ENCODE measurements around the gene HDDC2. TPM values are rescaled to one million over a fixed set of nuclear protein-coding genes. Genes with fewer than 3 reads are reported as not detected.

Gene HDDC2
- total RNA-seq, 1 donor from 2014 or later, result 49.4 TPM

- Mint-ChIP-seq H3K4me3 (ENCODE audit: low read depth) (no peak overlapping the region), H3K9me3 (ENCODE audit: low read depth) (no peaks in the 10 kb centered on the region), H3K36me3 (ENCODE audit: insufficient read depth) (peaks cover 7% of the 10 kb centered on the region), H3K4me1 (ENCODE audit: low read depth) (no peaks in the 10 kb centered on the region), H3K27me3 (no peaks in the 10 kb centered on the region), H3K27ac (no peak overlapping the region)
- no peak for DNase-seq (ENCODE audit: low spot score, unreplicated experiment)
- TF ChIP-seq, protein P1, sequence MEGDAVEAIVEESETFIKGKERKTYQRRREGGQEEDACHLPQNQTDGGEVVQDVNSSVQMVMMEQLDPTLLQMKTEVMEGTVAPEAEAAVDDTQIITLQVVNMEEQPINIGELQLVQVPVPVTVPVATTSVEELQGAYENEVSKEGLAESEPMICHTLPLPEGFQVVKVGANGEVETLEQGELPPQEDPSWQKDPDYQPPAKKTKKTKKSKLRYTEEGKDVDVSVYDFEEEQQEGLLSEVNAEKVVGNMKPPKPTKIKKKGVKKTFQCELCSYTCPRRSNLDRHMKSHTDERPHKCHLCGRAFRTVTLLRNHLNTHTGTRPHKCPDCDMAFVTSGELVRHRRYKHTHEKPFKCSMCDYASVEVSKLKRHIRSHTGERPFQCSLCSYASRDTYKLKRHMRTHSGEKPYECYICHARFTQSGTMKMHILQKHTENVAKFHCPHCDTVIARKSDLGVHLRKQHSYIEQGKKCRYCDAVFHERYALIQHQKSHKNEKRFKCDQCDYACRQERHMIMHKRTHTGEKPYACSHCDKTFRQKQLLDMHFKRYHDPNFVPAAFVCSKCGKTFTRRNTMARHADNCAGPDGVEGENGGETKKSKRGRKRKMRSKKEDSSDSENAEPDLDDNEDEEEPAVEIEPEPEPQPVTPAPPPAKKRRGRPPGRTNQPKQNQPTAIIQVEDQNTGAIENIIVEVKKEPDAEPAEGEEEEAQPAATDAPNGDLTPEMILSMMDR (IDR thresholded peaks at IDR 0.05; ENCODE audit: unreplicated experiment), result no peak
These were observed 28.5 kb downstream of the HDDC2 start for GRCh38 chr6:125273251-125273650.

GRCh38 chr6:125271486-125272159, 30.1 kb downstream of the HDDC2 start:
- H3K27ac Mint-ChIP-seq, result no peak overlapping the region
- H3K36me3 Mint-ChIP-seq (ENCODE audit: insufficient read depth), result peaks cover 6% of the 10 kb centered on the region
- DNase-seq (ENCODE audit: low spot score, unreplicated experiment), result no peak
- no peaks in the 10 kb centered on the region for H3K27me3 Mint-ChIP-seq
- no peaks in the 10 kb centered on the region for H3K4me1 Mint-ChIP-seq (ENCODE audit: low read depth)
- TF ChIP-seq, protein P1 (IDR thresholded peaks at IDR 0.05; ENCODE audit: unreplicated experiment), result no peak
- H3K9me3 Mint-ChIP-seq (ENCODE audit: low read depth), result no peaks in the 10 kb centered on the region
- no peak overlapping the region for H3K4me3 Mint-ChIP-seq (ENCODE audit: low read depth)

- DNase-seq (ENCODE audit: low spot score, unreplicated experiment), result no peak
- TF ChIP-seq, protein P1 (IDR thresholded peaks at IDR 0.05; ENCODE audit: unreplicated experiment), result no peak
- peaks cover 4% of the 10 kb centered on the region for H3K36me3 Mint-ChIP-seq (ENCODE audit: insufficient read depth)
- no peaks in the 10 kb centered on the region for H3K27me3 Mint-ChIP-seq
- H3K27ac Mint-ChIP-seq, result no peak overlapping the region
- no peaks in the 10 kb centered on the region for H3K9me3 Mint-ChIP-seq (ENCODE audit: low read depth)
- H3K4me1 Mint-ChIP-seq (ENCODE audit: low read depth), result no peaks in the 10 kb centered on the region
- H3K4me3 Mint-ChIP-seq (ENCODE audit: low read depth), result no peak overlapping the region
These were observed 31.4 kb downstream of the HDDC2 start for GRCh38 chr6:125270380-125270779.

DNA sequence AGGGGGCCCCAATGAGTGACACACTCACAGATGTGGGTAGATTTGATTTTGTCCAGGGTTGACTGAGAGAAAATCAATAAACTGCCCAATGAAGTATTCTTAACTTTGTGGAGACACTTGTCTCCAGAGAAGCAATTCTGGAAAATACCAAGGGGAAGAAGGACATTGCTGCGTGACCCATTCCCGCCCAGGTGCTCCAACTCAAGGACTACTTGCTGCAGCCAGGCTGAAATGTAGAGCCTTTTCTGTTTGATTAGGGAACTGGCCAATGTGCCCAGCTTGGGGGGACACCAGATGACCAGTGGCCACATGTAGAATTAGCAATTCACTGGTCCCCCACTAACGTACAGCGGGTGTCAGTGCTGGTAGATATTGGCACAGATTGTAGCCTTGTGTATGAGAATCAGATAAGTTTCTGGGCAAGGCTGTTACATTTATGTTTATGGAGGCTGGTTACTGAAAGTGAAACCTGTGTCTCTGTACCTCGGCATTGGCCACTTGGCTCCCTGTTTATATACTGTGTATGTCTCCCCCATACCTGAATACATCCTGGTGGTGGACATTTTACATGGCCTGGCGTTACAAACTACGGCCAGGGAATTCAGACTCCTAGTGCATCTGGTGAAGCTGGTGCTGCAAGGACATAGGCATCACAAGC, 32.3 kb downstream of the HDDC2 start:
- peaks cover 6% of the 10 kb centered on the region for H3K36me3 Mint-ChIP-seq (ENCODE audit: insufficient read depth)
- H3K4me1 Mint-ChIP-seq (ENCODE audit: low read depth), result no peaks in the 10 kb centered on the region
- no peaks in the 10 kb centered on the region for H3K9me3 Mint-ChIP-seq (ENCODE audit: low read depth)
- DNase-seq (ENCODE audit: low spot score, unreplicated experiment), result no peak
- no peaks in the 10 kb centered on the region for H3K27me3 Mint-ChIP-seq
- H3K27ac Mint-ChIP-seq, result no peak overlapping the region
- TF ChIP-seq, protein P1 (IDR thresholded peaks at IDR 0.05; ENCODE audit: unreplicated experiment), result no peak
- no peak overlapping the region for H3K4me3 Mint-ChIP-seq (ENCODE audit: low read depth)

GRCh38 chr6:125268765-125269164, 33.0 kb downstream of the HDDC2 start:
- no peaks in the 10 kb centered on the region for H3K9me3 Mint-ChIP-seq (ENCODE audit: low read depth)
- no peaks in the 10 kb centered on the region for H3K4me1 Mint-ChIP-seq (ENCODE audit: low read depth)
- H3K27me3 Mint-ChIP-seq, result no peaks in the 10 kb centered on the region
- H3K4me3 Mint-ChIP-seq (ENCODE audit: low read depth), result no peak overlapping the region
- TF ChIP-seq, protein P1 (IDR thresholded peaks at IDR 0.05; ENCODE audit: unreplicated experiment), result no peak
- no peak for DNase-seq (ENCODE audit: low spot score, unreplicated experiment)
- peaks cover 6% of the 10 kb centered on the region for H3K36me3 Mint-ChIP-seq (ENCODE audit: insufficient read depth)
- H3K27ac Mint-ChIP-seq, result no peak overlapping the region
